Middle frontal gyrus (tissue), 1 donor: Measurements from ENCODE around the gene HP.
"Not testable (repeated sequence)": the region's sequence is repeated elsewhere in the genome, so short reads cannot be mapped to it uniquely, and the experiment has no call there.

Experiments
- DNase-seq: peaks from one replicate; pipeline ENCODE4 v3.0.0-alpha.2; 2015; ENCODE audit warnings: low spot score; ENCODE audit errors: extremely low spot score

HP gene

GRCh38 chr16:72054254-72054847 is at the start of gene HP:
Gene HP (plus strand): TSS chr16:72054505. CDS start chr16:72054653, 148 bp downstream.
- not testable (repeated sequence) for DNase-seq

GRCh38 chr16:72008065-72008423 is 46.3 kb upstream of the HP start:
- not testable (repeated sequence) for DNase-seq

- DNase-seq, result peak; percentile 97
Observed at GRCh38 chr16:72008424-72009216, 45.7 kb upstream of the HP start, which contains the start of gene DHODH. Gene DHODH (plus strand): TSS chr16:72008744. CDS start chr16:72008765, 21 bp downstream.

GRCh38 chr16:72009779-72010178 is 44.5 kb upstream of the HP start:
- no peak for DNase-seq

GRCh38 chr16:72012607-72013006 is 41.7 kb upstream of the HP start:
- no peak for DNase-seq

- DNase-seq, result no peak
Observed at GRCh38 chr16:72013389-72013788, 40.9 kb upstream of the HP start.

GRCh38 chr16:72013888-72014581 is 40.3 kb upstream of the HP start:
- DNase-seq, result no peak

GRCh38 chr16:72014675-72015074 is 39.6 kb upstream of the HP start:
- no peak for DNase-seq

GRCh38 chr16:72015124-72015523 is 39.2 kb upstream of the HP start:
- DNase-seq, result no peak

GRCh38 chr16:72018470-72018869 is 35.8 kb upstream of the HP start:
- DNase-seq, result no peak

GRCh38 chr16:72021043-72021442 is 33.3 kb upstream of the HP start:
- no peak for DNase-seq

- DNase-seq, result no peak
Observed at GRCh38 chr16:72022127-72022526, 32.2 kb upstream of the HP start.

- DNase-seq, result no peak
Observed at GRCh38 chr16:72023962-72024361, 30.3 kb upstream of the HP start.

GRCh38 chr16:72024862-72025382 is 29.4 kb upstream of the HP start:
- no peak for DNase-seq

GRCh38 chr16:72025404-72026114 is 28.7 kb upstream of the HP start:
- DNase-seq, result no peak

GRCh38 chr16:72027669-72028378 is 26.5 kb upstream of the HP start:
- DNase-seq, result no peak

- no peak for DNase-seq
Observed at GRCh38 chr16:72029567-72030271, 24.6 kb upstream of the HP start.

- DNase-seq, result no peak
Observed at GRCh38 chr16:72033437-72033836, 20.9 kb upstream of the HP start.

GRCh38 chr16:72036098-72036497 is 18.2 kb upstream of the HP start:
- no peak for DNase-seq

- DNase-seq, result no peak
Observed at GRCh38 chr16:72042157-72042660, 12.1 kb upstream of the HP start.
